GM12874 (cell line): ENCODE data around the gene TENT4A.

Experiments used
- CTCF ChIP-seq: IDR thresholded peaks from 2 replicates; pipeline ENCODE4 v1.5.1; 2011; ENCODE audit warnings: low read depth, mild to moderate bottlenecking, control low read depth, low read length, moderate library complexity; ENCODE audit not compliant: insufficient read depth

TENT4A gene

GRCh38 chr5:6712577-6713273 lies 507 bp upstream of the TENT4A start:
- no peak for TF ChIP-seq CTCF

- TF ChIP-seq CTCF, result no peak
Measured at GRCh38 chr5:6714226-6715041, 1.2 kb downstream of the TENT4A start.

GRCh38 chr5:6715271-6715670 lies 2.0 kb downstream of the TENT4A start:
- TF ChIP-seq CTCF, result no peak

GRCh38 chr5:6715758-6716628 lies 2.8 kb downstream of the TENT4A start:
- TF ChIP-seq CTCF, result no peak

GRCh38 chr5:6716629-6717149 lies 3.5 kb downstream of the TENT4A start:
- no peak for TF ChIP-seq CTCF

- TF ChIP-seq CTCF, result no peak
Measured at GRCh38 chr5:6717247-6717646, 4.0 kb downstream of the TENT4A start.

GRCh38 chr5:6717687-6718086 lies 4.5 kb downstream of the TENT4A start:
- TF ChIP-seq CTCF, result no peak
